Rectal smooth muscle tissue (tissue), 1 donor: ENCODE results near the gene NPLOC4.

ENCODE experiments used
- H3K27ac ChIP-seq: one replicate; pipeline ENCODE4 v1.7.0; 2013; ENCODE audit warnings: low read depth, low read length, inconsistent platforms
- H3K27me3 ChIP-seq: one replicate; pipeline ENCODE4 v1.7.0; 2013; ENCODE audit warnings: low read length; ENCODE audit not compliant: control insufficient read depth, insufficient read depth
- H3K36me3 ChIP-seq: one replicate; pipeline ENCODE4 v1.7.0; 2013; ENCODE audit warnings: low read length; ENCODE audit not compliant: control insufficient read depth, insufficient read depth
- H3K4me1 ChIP-seq: one replicate; pipeline ENCODE4 v1.7.0; 2013; ENCODE audit warnings: low read length; ENCODE audit not compliant: control insufficient read depth, insufficient read depth
- H3K4me3 ChIP-seq: one replicate; pipeline ENCODE4 v1.7.0; 2013; ENCODE audit warnings: low read length
- H3K9ac ChIP-seq: one replicate; pipeline ENCODE4 v1.7.0; 2013; ENCODE audit warnings: low read length

NPLOC4 gene

GRCh38 chr17:81542431-81543338 lies 94.2 kb downstream of the NPLOC4 start:
- Histone ChIP-seq H3K9ac (no peak overlapping the region), H3K27me3 (no peaks in the 10 kb centered on the region), H3K36me3 (peaks cover 21% of the 10 kb centered on the region), H3K4me3 (no peak overlapping the region), H3K4me1 (no peaks in the 10 kb centered on the region), H3K27ac (no peak overlapping the region)

GRCh38 chr17:81541123-81541522 lies 95.8 kb downstream of the NPLOC4 start:
- no peak overlapping the region for H3K9ac ChIP-seq
- H3K36me3 ChIP-seq, result peaks cover 15% of the 10 kb centered on the region
- no peaks in the 10 kb centered on the region for H3K4me1 ChIP-seq
- H3K4me3 ChIP-seq, result no peak overlapping the region
- peaks cover 7% of the 10 kb centered on the region for H3K27me3 ChIP-seq
- H3K27ac ChIP-seq, result no peak overlapping the region

GRCh38 chr17:81540676-81541027 lies 96.3 kb downstream of the NPLOC4 start:
- H3K4me3 ChIP-seq, result no peak overlapping the region
- peaks cover 15% of the 10 kb centered on the region for H3K36me3 ChIP-seq
- peaks cover 11% of the 10 kb centered on the region for H3K27me3 ChIP-seq
- no peak overlapping the region for H3K9ac ChIP-seq
- no peak overlapping the region for H3K27ac ChIP-seq
- no peaks in the 10 kb centered on the region for H3K4me1 ChIP-seq

- H3K4me1 ChIP-seq, result no peaks in the 10 kb centered on the region
- peaks cover 14% of the 10 kb centered on the region for H3K27me3 ChIP-seq
- no peak overlapping the region for H3K9ac ChIP-seq
- H3K36me3 ChIP-seq, result peaks cover 12% of the 10 kb centered on the region
- no peak overlapping the region for H3K27ac ChIP-seq
- no peak overlapping the region for H3K4me3 ChIP-seq
Measured at GRCh38 chr17:81539961-81540675, 96.8 kb downstream of the NPLOC4 start.

GRCh38 chr17:81539571-81539900 lies 97.4 kb downstream of the NPLOC4 start:
- Histone ChIP-seq H3K9ac (no peak overlapping the region), H3K36me3 (peaks cover 8% of the 10 kb centered on the region), H3K27ac (no peak overlapping the region), H3K27me3 (peaks cover 17% of the 10 kb centered on the region), H3K4me3 (no peak overlapping the region), H3K4me1 (no peaks in the 10 kb centered on the region)

- H3K36me3 ChIP-seq, result peaks cover 4% of the 10 kb centered on the region
Measured at GRCh38 chr17:81538651-81539570, 98.0 kb downstream of the NPLOC4 start.

GRCh38 chr17:81537856-81538555 lies 98.9 kb downstream of the NPLOC4 start:
- H3K27me3 ChIP-seq, result peaks cover 28% of the 10 kb centered on the region
- H3K4me3 ChIP-seq, result no peak overlapping the region

More at GRCh38 chr17:81538651-81539570, 98.0 kb downstream of the NPLOC4 start:
- H3K4me1 ChIP-seq, result no peaks in the 10 kb centered on the region
- H3K4me3 ChIP-seq, result no peak overlapping the region
- no peak overlapping the region for H3K27ac ChIP-seq
- no peak overlapping the region for H3K9ac ChIP-seq
- H3K27me3 ChIP-seq, result peaks cover 22% of the 10 kb centered on the region

GRCh38 chr17:81537343-81537855 lies 99.5 kb downstream of the NPLOC4 start:
- H3K9ac ChIP-seq, result no peak overlapping the region
- H3K27ac ChIP-seq, result no peak overlapping the region
- H3K36me3 ChIP-seq, result peaks cover 3% of the 10 kb centered on the region
- no peak overlapping the region for H3K4me3 ChIP-seq
- H3K4me1 ChIP-seq, result no peaks in the 10 kb centered on the region
- H3K27me3 ChIP-seq, result peaks cover 28% of the 10 kb centered on the region

More at GRCh38 chr17:81537856-81538555, 98.9 kb downstream of the NPLOC4 start:
- Histone ChIP-seq H3K9ac (no peak overlapping the region), H3K4me1 (no peaks in the 10 kb centered on the region), H3K36me3 (peaks cover 3% of the 10 kb centered on the region), H3K27ac (no peak overlapping the region)

- Histone ChIP-seq H3K27me3 (peaks cover 28% of the 10 kb centered on the region), H3K4me1 (no peaks in the 10 kb centered on the region), H3K4me3 (no peak overlapping the region), H3K27ac (no peak overlapping the region), H3K9ac (no peak overlapping the region), H3K36me3 (peaks cover 3% of the 10 kb centered on the region)
Measured at GRCh38 chr17:81536299-81537290, 100.3 kb downstream of the NPLOC4 start.

GRCh38 chr17:81535480-81536298 lies 101.2 kb downstream of the NPLOC4 start:
- no peaks in the 10 kb centered on the region for H3K4me1 ChIP-seq
- no peak overlapping the region for H3K4me3 ChIP-seq
- no peak overlapping the region for H3K27ac ChIP-seq
- H3K27me3 ChIP-seq, result peaks cover 28% of the 10 kb centered on the region
- peaks cover 3% of the 10 kb centered on the region for H3K36me3 ChIP-seq
- no peak overlapping the region for H3K9ac ChIP-seq
